ENCODE measurements around the gene HBM.
A peak's percentile ranks its signal among the peaks of the same experiment; 100 is the strongest.
"Not testable (repeated sequence)": the region's sequence is repeated elsewhere in the genome, so short reads cannot be mapped to it uniquely, and the experiment has no call there.

The HBM gene

DNA sequence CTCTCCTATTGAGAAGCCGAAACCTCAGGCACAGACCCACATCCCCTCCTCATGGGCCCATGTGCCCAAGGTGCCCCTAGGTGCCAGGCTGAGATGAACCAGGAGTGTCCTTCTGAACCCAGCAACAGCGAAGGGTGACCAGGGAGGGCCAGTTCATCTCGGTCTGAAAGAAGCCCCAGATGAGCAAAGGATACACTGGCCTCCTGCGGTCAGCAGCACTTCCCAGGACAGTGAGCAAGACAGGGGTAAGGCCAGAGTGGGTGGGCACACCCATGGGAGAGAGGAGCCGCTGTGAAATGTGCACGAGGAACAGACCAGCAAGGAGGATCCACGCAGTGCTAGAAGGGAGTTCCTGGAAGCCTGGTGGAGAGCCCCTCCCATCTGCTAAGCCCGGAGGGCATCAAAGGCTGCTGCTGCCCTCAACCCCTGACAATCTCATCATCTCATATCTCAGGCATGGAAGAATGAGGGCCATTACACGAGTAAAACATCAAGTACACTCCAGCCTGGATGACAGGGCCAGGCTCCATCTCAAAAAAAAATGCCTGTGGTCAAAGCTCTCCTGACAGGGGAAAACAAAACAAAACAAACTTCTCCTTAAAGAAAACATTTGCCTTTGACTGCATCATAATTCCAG lies 16.6 kb upstream of the HBM start:
- H3K36me3 ChIP-seq (ENCODE audit: control insufficient read depth, insufficient read depth, low read length, severe bottlenecking), result no peaks in the 10 kb centered on the region
- H3K27me3 ChIP-seq (replicated peaks; ENCODE audit: control insufficient read depth, insufficient read depth, low read length), result peaks cover 9% of the 10 kb centered on the region
- no peaks in the 10 kb centered on the region for H3K9me3 ChIP-seq (ENCODE audit: control insufficient read depth, low read length)
- peak; percentile 72 for DNase-seq (ENCODE audit: low read depth)
- no peaks in the 10 kb centered on the region for H3K4me1 ChIP-seq (ENCODE audit: control insufficient read depth, insufficient read depth, low read length)
- H3K4me3 ChIP-seq (ENCODE audit: low read length), result no peak overlapping the region
- H3K9ac ChIP-seq (ENCODE audit: low read length), result no peak overlapping the region

DNA sequence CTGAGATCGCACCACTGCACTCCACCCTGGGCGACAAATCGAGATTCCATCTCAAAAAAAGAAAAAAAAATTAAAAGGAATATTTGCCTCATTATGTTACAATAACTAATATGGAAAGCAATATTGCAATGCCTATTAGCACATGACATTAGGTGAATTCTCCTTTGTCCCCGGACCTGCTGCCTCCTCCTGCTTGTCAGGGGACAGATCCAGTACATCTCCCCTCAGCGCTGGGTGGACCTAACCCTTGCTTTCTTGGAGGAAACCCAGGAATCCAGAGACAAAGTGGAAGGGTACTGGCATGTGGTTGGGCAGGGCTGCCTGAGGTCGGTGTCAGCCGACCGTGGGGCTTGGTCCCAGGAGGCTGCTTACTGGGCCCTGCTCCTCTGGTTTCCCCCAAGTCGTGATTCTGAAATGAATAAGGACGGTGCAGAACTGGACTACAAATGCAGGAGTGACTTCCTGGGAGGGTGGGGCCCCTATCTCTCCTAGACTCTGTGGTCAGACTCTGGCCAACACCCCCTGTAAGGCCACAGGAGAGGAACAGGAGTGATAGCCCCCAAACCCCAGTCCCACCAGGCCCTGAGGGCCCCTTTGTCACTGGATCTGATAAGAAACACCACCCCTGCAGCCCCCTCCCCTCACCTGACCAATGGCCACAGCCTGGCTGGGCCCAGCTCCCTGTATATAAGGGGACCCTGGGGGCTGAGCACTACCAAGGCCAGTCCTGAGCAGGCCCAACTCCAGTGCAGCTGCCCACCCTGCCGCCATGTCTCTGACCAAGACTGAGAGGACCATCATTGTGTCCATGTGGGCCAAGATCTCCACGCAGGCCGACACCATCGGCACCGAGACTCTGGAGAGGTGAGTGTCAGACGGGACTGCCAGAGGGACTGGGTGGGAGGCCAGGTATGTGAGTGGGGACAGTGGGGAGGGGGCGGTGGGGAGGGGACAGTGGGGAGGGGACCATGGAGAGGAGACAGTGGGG lies 13.3 kb upstream of the HBM start, which contains the start of gene HBZ:
Gene HBZ (plus strand): TSS at position 504 of the 988 bp plus-strand sequence. CDS start 266 bp downstream, at position 770.
- no peak for DNase-seq (ENCODE audit: low read depth)
- peaks cover 27% of the 10 kb centered on the region for H3K27me3 ChIP-seq (replicated peaks; ENCODE audit: control insufficient read depth, insufficient read depth, low read length)

DNA sequence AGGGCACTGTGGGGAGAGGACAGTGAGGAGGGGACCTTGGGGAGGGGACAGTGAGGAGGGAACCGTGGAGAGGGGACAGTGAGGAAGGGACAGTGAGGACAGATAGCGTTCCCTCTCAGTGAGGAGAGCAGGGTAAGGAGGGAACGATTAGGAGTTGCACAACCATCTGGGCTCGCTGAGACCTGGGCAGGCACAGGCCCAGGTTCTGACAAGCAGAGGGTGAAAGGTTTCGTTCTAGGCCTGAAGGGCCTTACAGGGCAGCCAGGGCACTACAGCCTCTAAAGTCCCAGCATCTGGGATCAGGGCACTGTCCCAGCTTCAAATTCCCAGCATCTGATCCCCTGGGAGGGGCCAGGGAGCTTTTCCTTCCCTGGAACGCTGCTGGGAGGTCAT lies 12.7 kb upstream of the HBM start:
- peaks cover 24% of the 10 kb centered on the region for H3K27me3 ChIP-seq (replicated peaks; ENCODE audit: control insufficient read depth, insufficient read depth, low read length)
- H3K4me1 ChIP-seq (ENCODE audit: control insufficient read depth, insufficient read depth, low read length); H3K9me3 ChIP-seq (ENCODE audit: control insufficient read depth, low read length); H3K4me3 ChIP-seq (ENCODE audit: low read length); H3K36me3 ChIP-seq (ENCODE audit: control insufficient read depth, insufficient read depth, low read length, severe bottlenecking); H3K9ac ChIP-seq (ENCODE audit: low read length); DNase-seq (ENCODE audit: low read depth): not testable (repeated sequence)

More for the DNA sequence above, 13.3 kb upstream of the HBM start, which contains the start of gene HBZ:
- Histone ChIP-seq H3K4me1 (ENCODE audit: control insufficient read depth, insufficient read depth, low read length) (peaks cover 4% of the 10 kb centered on the region), H3K4me3 (ENCODE audit: low read length) (no peak within 1 kb of the TSS), H3K9ac (ENCODE audit: low read length) (no peak within 1 kb of the TSS), H3K9me3 (ENCODE audit: control insufficient read depth, low read length) (no peaks in the 10 kb centered on the region), H3K36me3 (ENCODE audit: control insufficient read depth, insufficient read depth, low read length, severe bottlenecking) (no peaks in the 10 kb centered on the region)

DNA sequence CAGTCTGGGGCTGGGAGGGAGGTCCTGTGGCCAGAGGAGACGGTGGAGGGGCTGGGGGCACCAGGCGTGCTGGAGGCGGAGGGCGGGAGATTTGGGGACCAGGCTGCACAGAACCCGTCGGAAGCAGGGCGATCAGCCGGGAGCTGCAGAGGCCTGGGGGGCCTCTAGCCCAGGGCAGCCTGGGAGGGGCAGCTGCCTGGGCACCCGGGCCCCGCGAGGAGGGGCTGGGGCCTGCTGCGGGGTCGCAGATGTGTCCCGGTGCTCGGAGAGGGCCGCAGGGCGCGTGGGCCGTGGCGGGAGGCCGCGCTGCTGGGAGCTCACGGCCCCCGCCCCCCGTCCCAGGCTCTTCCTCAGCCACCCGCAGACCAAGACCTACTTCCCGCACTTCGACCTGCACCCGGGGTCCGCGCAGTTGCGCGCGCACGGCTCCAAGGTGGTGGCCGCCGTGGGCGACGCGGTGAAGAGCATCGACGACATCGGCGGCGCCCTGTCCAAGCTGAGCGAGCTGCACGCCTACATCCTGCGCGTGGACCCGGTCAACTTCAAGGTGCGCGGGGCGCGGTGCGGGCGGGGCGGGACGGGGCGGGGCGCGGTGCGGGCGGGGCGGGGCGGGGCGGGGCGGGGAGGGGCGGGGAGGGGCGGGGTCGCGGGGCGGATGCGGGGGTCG lies 12.1 kb upstream of the HBM start:
- H3K9ac ChIP-seq (ENCODE audit: low read length); H3K4me3 ChIP-seq (ENCODE audit: low read length); DNase-seq (ENCODE audit: low read depth); H3K9me3 ChIP-seq (ENCODE audit: control insufficient read depth, low read length); H3K4me1 ChIP-seq (ENCODE audit: control insufficient read depth, insufficient read depth, low read length); H3K36me3 ChIP-seq (ENCODE audit: control insufficient read depth, insufficient read depth, low read length, severe bottlenecking): not testable (repeated sequence)
- peaks cover 24% of the 10 kb centered on the region for H3K27me3 ChIP-seq (replicated peaks; ENCODE audit: control insufficient read depth, insufficient read depth, low read length)

DNA sequence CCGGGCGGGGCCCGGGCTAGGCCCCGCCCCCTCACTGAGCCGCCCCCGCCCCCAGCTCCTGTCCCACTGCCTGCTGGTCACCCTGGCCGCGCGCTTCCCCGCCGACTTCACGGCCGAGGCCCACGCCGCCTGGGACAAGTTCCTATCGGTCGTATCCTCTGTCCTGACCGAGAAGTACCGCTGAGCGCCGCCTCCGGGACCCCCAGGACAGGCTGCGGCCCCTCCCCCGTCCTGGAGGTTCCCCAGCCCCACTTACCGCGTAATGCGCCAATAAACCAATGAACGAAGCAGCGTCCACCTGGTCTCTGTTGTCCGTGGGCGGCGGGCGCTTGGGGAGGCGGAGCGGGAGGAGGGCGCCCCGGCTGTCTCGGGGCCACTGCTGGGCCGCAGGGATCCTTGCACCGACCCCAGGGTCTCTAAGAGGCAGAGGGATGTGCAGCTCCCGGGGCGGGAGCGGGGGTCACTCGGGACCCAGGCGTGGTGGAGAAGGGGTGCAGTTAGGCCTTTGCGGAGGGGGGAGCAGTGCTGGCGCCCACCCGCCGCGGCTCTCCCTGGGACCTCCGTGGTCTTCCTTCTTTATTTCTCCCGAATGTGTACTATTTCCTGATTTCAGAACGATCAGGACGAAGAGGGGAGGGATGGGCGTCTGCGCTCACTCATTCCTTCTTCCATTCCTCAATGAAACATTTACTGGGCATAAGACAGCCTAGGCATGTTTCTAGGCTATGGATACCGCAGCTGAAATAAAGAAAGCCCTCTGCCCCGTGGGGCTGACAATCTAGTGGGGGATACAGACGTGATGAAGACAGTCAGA lies 11.4 kb upstream of the HBM start:
- peak; percentile 47 for DNase-seq (ENCODE audit: low read depth)
- Histone ChIP-seq H3K4me1 (ENCODE audit: control insufficient read depth, insufficient read depth, low read length) (peaks cover 4% of the 10 kb centered on the region), H3K36me3 (ENCODE audit: control insufficient read depth, insufficient read depth, low read length, severe bottlenecking) (no peaks in the 10 kb centered on the region), H3K9ac (ENCODE audit: low read length) (no peak overlapping the region), H3K4me3 (ENCODE audit: low read length) (peak overlapping the region; percentile 47), H3K9me3 (ENCODE audit: control insufficient read depth, low read length) (no peaks in the 10 kb centered on the region), H3K27me3 (replicated peaks; ENCODE audit: control insufficient read depth, insufficient read depth, low read length) (peaks cover 26% of the 10 kb centered on the region)

DNA sequence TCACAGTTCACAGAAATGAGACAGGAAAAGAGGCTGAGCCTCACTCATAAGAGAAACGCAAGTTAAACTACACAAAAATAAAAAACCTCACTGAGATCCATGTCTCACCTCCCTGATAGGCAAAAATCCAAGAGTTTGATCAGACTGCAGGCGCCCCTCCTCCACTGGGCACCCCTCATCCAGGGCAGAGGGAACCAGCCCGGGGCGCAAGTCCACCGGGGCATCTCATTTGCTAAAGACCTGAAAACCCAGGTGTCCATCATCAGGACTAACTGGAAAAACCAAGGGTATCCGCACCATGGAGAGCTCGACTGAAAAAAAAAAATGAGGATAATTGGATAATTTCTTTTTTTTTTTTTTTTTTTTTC lies 10.8 kb upstream of the HBM start:
- Histone ChIP-seq H3K4me1 (ENCODE audit: control insufficient read depth, insufficient read depth, low read length) (peaks cover 4% of the 10 kb centered on the region), H3K4me3 (ENCODE audit: low read length) (peak overlapping the region; percentile 47), H3K9ac (ENCODE audit: low read length) (no peak overlapping the region), H3K27me3 (replicated peaks; ENCODE audit: control insufficient read depth, insufficient read depth, low read length) (peaks cover 27% of the 10 kb centered on the region), H3K36me3 (ENCODE audit: control insufficient read depth, insufficient read depth, low read length, severe bottlenecking) (no peaks in the 10 kb centered on the region), H3K9me3 (ENCODE audit: control insufficient read depth, low read length) (no peaks in the 10 kb centered on the region)
- no peak for DNase-seq (ENCODE audit: low read depth)

DNA sequence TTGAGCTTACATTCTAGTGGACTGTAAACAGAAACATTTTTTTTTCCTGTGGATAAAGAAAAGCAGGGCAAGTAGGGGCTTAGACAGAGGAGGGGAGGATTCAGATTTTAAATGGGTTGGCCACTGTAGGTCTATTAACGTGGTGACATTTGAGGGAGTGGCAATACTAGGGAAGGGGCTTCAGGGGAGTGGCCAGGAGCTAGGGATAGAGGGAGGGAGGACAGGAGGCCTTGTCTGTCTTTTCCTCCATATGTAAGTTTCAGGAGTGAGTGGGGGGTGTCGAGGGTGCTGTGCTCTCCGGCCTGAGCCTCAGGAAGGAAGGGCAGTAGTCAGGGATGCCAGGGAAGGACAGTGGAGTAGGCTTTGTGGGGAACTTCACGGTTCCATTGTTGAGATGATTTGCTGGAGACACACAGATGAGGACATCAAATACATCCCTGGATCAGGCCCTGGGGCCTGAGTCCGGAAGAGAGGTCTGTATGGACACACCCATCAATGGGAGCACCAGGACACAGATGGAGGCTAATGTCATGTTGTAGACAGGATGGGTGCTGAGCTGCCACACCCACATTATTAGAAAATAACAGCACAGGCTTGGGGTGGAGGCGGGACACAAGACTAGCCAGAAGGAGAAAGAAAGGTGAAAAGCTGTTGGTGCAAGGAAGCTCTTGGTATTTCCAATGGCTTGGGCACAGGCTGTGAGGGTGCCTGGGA lies 6.5 kb upstream of the HBM start:
- H3K27me3 ChIP-seq (replicated peaks; ENCODE audit: control insufficient read depth, insufficient read depth, low read length), result peaks cover 37% of the 10 kb centered on the region
- no peaks in the 10 kb centered on the region for H3K36me3 ChIP-seq (ENCODE audit: control insufficient read depth, insufficient read depth, low read length, severe bottlenecking)
- H3K4me1 ChIP-seq (ENCODE audit: control insufficient read depth, insufficient read depth, low read length), result peaks cover 3% of the 10 kb centered on the region
- H3K4me3 ChIP-seq (ENCODE audit: low read length), result no peak overlapping the region
- no peaks in the 10 kb centered on the region for H3K9me3 ChIP-seq (ENCODE audit: control insufficient read depth, low read length)
- no peak overlapping the region for H3K9ac ChIP-seq (ENCODE audit: low read length)
- no peak for DNase-seq (ENCODE audit: low read depth)

DNA sequence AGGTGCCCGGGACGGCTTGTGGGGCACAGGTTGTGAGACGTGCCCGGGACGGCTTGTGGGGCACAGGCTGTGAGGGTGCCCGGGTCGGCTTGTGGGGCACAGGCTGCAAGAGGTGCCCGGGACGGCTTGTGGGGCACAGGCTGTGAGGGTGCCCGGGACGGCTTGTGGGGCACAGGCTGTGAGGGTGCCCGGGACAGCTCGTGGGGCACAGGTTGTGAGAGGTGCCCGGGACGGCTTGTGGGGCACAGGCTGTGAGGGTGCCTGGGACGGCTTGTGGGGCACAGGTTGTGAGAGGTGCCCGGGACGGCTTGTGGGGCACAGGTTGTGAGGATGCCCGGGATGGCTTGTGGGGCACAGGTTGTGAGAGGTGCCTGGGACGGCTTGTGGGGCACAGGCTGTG lies 5.5 kb upstream of the HBM start:
- not testable (repeated sequence) for DNase-seq (ENCODE audit: low read depth); H3K4me1 ChIP-seq (ENCODE audit: control insufficient read depth, insufficient read depth, low read length); H3K4me3 ChIP-seq (ENCODE audit: low read length); H3K36me3 ChIP-seq (ENCODE audit: control insufficient read depth, insufficient read depth, low read length, severe bottlenecking); H3K9ac ChIP-seq (ENCODE audit: low read length); H3K9me3 ChIP-seq (ENCODE audit: control insufficient read depth, low read length)
- H3K27me3 ChIP-seq (replicated peaks; ENCODE audit: control insufficient read depth, insufficient read depth, low read length), result peaks cover 28% of the 10 kb centered on the region

DNA sequence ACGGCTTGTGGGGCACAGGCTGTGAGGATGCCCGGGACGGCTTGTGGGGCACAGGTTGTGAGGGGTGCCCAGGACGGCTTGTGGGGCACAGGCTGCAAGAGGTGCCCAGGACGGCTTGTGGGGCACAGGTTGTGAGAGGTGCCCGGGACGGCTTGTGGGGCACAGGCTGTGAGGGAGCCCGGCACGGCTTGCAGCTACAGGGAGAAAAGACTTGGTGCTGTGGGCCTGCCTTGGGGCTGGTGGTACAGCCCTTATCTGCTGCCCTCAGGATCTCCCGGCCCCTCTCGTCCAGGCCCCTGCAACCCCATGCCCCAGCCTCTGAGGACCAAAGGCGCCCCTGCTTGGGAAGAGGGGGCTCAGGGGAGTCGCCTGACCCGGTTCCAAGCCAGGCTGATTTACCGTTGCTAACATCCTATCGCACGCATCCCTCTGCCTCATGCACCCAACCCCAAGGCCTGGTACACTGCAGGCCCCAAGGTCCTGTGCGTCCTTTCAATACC lies 5.0 kb upstream of the HBM start:
- Histone ChIP-seq H3K9me3 (ENCODE audit: control insufficient read depth, low read length) (no peaks in the 10 kb centered on the region), H3K4me3 (ENCODE audit: low read length) (no peak overlapping the region), H3K36me3 (ENCODE audit: control insufficient read depth, insufficient read depth, low read length, severe bottlenecking) (no peaks in the 10 kb centered on the region), H3K27me3 (replicated peaks; ENCODE audit: control insufficient read depth, insufficient read depth, low read length) (peaks cover 28% of the 10 kb centered on the region), H3K4me1 (ENCODE audit: control insufficient read depth, insufficient read depth, low read length) (peaks cover 2% of the 10 kb centered on the region), H3K9ac (ENCODE audit: low read length) (no peak overlapping the region)
- no peak for DNase-seq (ENCODE audit: low read depth)

DNA sequence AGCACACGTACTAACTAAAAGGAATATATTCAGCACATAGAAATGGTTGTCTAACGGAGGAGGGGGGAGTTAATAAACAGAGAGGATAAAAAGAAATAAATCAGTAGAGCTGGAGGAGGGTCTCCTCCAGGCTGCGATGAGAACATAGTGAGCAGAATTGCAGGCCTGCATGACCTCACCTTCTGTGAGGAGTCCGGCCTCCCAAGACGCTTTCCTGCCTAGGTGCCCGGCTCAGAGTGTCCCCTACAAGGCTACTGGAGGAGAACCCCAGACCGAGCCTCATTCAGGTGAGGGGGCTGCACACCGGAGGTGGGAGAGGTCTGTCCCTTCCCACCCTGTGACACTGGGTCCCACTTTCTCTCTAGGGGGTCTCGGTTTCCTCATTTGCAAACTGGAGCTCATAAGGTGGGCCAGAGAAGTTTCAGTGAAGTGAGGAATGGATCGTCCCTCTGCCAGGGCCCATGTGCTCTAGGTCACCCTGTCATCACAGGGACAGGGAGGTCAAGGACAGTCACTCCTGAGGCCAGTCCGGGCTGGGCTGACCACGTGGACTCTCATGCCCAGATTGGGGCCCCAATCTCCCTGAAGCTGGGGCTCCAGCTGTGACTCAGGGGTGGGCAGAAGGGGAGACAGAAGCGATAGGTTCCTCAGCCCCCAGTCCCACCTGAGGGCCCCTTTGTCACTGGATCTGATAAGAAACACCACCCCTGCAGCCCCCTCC lies 3.3 kb upstream of the HBM start:
- no peak overlapping the region for H3K4me3 ChIP-seq (ENCODE audit: low read length)
- peaks cover 31% of the 10 kb centered on the region for H3K27me3 ChIP-seq (replicated peaks; ENCODE audit: control insufficient read depth, insufficient read depth, low read length)
- H3K36me3 ChIP-seq (ENCODE audit: control insufficient read depth, insufficient read depth, low read length, severe bottlenecking), result no peaks in the 10 kb centered on the region
- no peak overlapping the region for H3K9ac ChIP-seq (ENCODE audit: low read length)
- no peak for DNase-seq (ENCODE audit: low read depth)
- H3K4me1 ChIP-seq (ENCODE audit: control insufficient read depth, insufficient read depth, low read length), result peaks cover 2% of the 10 kb centered on the region
- H3K9me3 ChIP-seq (ENCODE audit: control insufficient read depth, low read length), result no peaks in the 10 kb centered on the region
